Tibial nerve (tissue), 3 donors: Measurements from ENCODE around the gene TRABD2B.

Experiments
- CTCF ChIP-seq, 5 experiments: fragments of 200-600 bp in 3 of 5; fragments of 450-650 bp in 2 of 5; sonication (generic) in 3 of 5; IDR thresholded peaks; one replicate each; pipeline ENCODE4 v1.5.1; 2016 to 2019; ENCODE audit warnings: antibody characterized with exemption in 5 of 5, mild to moderate bottlenecking in 3 of 5, moderate library complexity in 2 of 5
- POLR2A ChIP-seq, 2 donors: fragments of 450-650 bp; IDR thresholded peaks; one replicate each; pipeline ENCODE4 v1.6.1; 2017; ENCODE audit warnings: antibody characterized with exemption in 2 of 2, mild to moderate bottlenecking in 2 of 2, moderate library complexity in 2 of 2

DNA sequence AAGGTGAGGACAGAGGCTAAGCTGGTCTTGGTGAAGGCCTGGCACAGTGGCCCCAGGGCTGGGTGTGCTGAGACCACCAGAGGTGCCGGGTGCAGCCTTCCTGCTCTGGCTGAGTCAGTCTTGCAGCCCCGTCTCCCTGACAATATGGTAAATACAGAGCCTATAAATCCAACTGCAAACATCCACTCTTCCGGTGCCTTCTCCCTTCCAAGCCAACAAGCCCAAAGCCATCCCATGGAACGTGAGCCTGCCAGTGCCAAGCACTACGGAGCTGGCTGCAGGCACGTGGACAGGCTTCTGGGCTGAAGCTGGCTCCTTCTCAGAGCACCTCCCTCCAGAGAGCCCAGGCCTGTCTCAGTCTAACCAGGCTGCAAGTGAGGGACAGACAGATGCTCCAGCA, 70.0 kb downstream of the TRABD2B start:
- TF ChIP-seq CTCF (IDR thresholded peaks at IDR 0.05) (no peak), POLR2A (IDR thresholded peaks at IDR 0.05) (no peak)
